ENCODE data around the gene TH. TPM values are rescaled to one million over a fixed set of nuclear protein-coding genes. Genes with fewer than 3 reads are reported as not detected.

TH gene
- total RNA-seq, 2 donors from 2014 or later: not detected

GRCh38 chr11:2189938-2190656 lies 18.5 kb upstream of the TH start:
- no peak for TF ChIP-seq CTCF (IDR thresholded peaks at IDR 0.05)
- Histone ChIP-seq H3K27ac (no peak overlapping the region), H3K4me1 (ENCODE audit: control insufficient read depth in 1 of 2, low read depth in 2 of 2) (no peaks in the 10 kb centered on the region), H3K36me3 (no peaks in the 10 kb centered on the region), H3K4me3 (no peak overlapping the region), H3K27me3 (replicated peaks; ENCODE audit: insufficient read depth) (no peaks in the 10 kb centered on the region), H3K9me3 (no peaks in the 10 kb centered on the region)
- no peak for DNase-seq (ENCODE audit: low spot score)
- ATAC-seq (ENCODE audit: insufficient number of reproducible peaks, low FRiP score, low read depth): no peak

GRCh38 chr11:2188745-2189144 lies 17.1 kb upstream of the TH start:
- Histone ChIP-seq H3K27ac (no peak overlapping the region), H3K4me3 (no peak overlapping the region), H3K9me3 (no peaks in the 10 kb centered on the region), H3K27me3 (replicated peaks; ENCODE audit: insufficient read depth) (no peaks in the 10 kb centered on the region), H3K36me3 (no peaks in the 10 kb centered on the region), H3K4me1 (ENCODE audit: control insufficient read depth in 1 of 2, low read depth in 2 of 2) (no peaks in the 10 kb centered on the region)
- no peak for TF ChIP-seq CTCF (IDR thresholded peaks at IDR 0.05)
- ATAC-seq (ENCODE audit: insufficient number of reproducible peaks, low FRiP score, low read depth) (no peak), DNase-seq (ENCODE audit: low spot score) (no peak)

GRCh38 chr11:2187280-2187707 lies 15.7 kb upstream of the TH start:
- Histone ChIP-seq H3K27ac (no peak overlapping the region), H3K9me3 (no peaks in the 10 kb centered on the region), H3K4me3 (no peak overlapping the region), H3K36me3 (no peaks in the 10 kb centered on the region), H3K4me1 (ENCODE audit: control insufficient read depth in 1 of 2, low read depth in 2 of 2) (no peaks in the 10 kb centered on the region), H3K27me3 (replicated peaks; ENCODE audit: insufficient read depth) (no peaks in the 10 kb centered on the region)
- ATAC-seq (ENCODE audit: insufficient number of reproducible peaks, low FRiP score, low read depth) (no peak), DNase-seq (ENCODE audit: low spot score) (no peak)
- no peak for TF ChIP-seq CTCF (IDR thresholded peaks at IDR 0.05)

- no peak for DNase-seq (ENCODE audit: low spot score)
- ATAC-seq (ENCODE audit: insufficient number of reproducible peaks, low FRiP score, low read depth): no peak
- H3K4me1 ChIP-seq (ENCODE audit: control insufficient read depth in 1 of 2, low read depth in 2 of 2): no peaks in the 10 kb centered on the region
- TF ChIP-seq CTCF (IDR thresholded peaks at IDR 0.05): peak; percentile 20
- H3K36me3 ChIP-seq: no peaks in the 10 kb centered on the region
- no peaks in the 10 kb centered on the region for H3K9me3 ChIP-seq
- H3K27ac ChIP-seq: no peak overlapping the region
- H3K4me3 ChIP-seq: no peak overlapping the region
- H3K27me3 ChIP-seq (replicated peaks; ENCODE audit: insufficient read depth): no peaks in the 10 kb centered on the region
Observed at GRCh38 chr11:2186669-2187279, 15.2 kb upstream of the TH start.

- Histone ChIP-seq H3K36me3 (no peaks in the 10 kb centered on the region), H3K9me3 (no peaks in the 10 kb centered on the region), H3K4me1 (ENCODE audit: control insufficient read depth in 1 of 2, low read depth in 2 of 2) (no peaks in the 10 kb centered on the region), H3K27ac (no peak overlapping the region), H3K4me3 (no peak overlapping the region), H3K27me3 (replicated peaks; ENCODE audit: insufficient read depth) (no peaks in the 10 kb centered on the region)
- no peak for TF ChIP-seq CTCF (IDR thresholded peaks at IDR 0.05)
- ATAC-seq (ENCODE audit: insufficient number of reproducible peaks, low FRiP score, low read depth): no peak
- DNase-seq (ENCODE audit: low spot score): no peak
Observed at GRCh38 chr11:2185324-2186085, 13.9 kb upstream of the TH start.

Measured in thoracic aorta (tissue), 2 donors.